VCaP (cell line): ENCODE measurements around the gene HDLBP.

Experiments
- H3K27ac ChIP-seq: fragments of 450-650 bp; 2 replicates; pipeline ENCODE4 v1.5.1; 2017
- CTCF ChIP-seq: fragments of 450-650 bp; conservative IDR thresholded peaks from 2 replicates; pipeline ENCODE4 v1.5.1; 2017; ENCODE audit warnings: mild to moderate bottlenecking, moderate library complexity

HDLBP gene

GRCh38 chr2:241237949-241238371 lies 77.5 kb downstream of the HDLBP start:
- no peak for TF ChIP-seq CTCF
- no peak overlapping the region for H3K27ac ChIP-seq

GRCh38 chr2:241237047-241237446 lies 78.4 kb downstream of the HDLBP start:
- H3K27ac ChIP-seq: no peak overlapping the region
- no peak for TF ChIP-seq CTCF

- no peak for TF ChIP-seq CTCF
- no peak overlapping the region for H3K27ac ChIP-seq
Measured at GRCh38 chr2:241235859-241236593, 79.4 kb downstream of the HDLBP start.

- no peak overlapping the region for H3K27ac ChIP-seq
- no peak for TF ChIP-seq CTCF
Measured at GRCh38 chr2:241234962-241235740, 80.3 kb downstream of the HDLBP start.

- no peak for TF ChIP-seq CTCF
- no peak overlapping the region for H3K27ac ChIP-seq
Measured at GRCh38 chr2:241234066-241234790, 81.2 kb downstream of the HDLBP start.

- no peak for TF ChIP-seq CTCF
- H3K27ac ChIP-seq: no peak overlapping the region
Measured at GRCh38 chr2:241232736-241233575, 82.5 kb downstream of the HDLBP start.
